Body of pancreas (tissue), 4 donors: Measurements from ENCODE around the gene TCF7L1. TPM values are rescaled to one million over a fixed set of nuclear protein-coding genes. Genes with fewer than 3 reads are reported as not detected.
A peak's percentile ranks its signal among the peaks of the same experiment; 100 is the strongest.

Experiments
- ATAC-seq: fragments of 150-250 bp; one replicate; pipeline ENCODE4 v1.9.1; 2016
- DNase-seq, 4 donors: peaks; one replicate each; pipeline ENCODE4 v3.0.0-alpha.2; 2019
- H3K27ac ChIP-seq, 4 donors: fragments of 200-600 bp; sonication (generic); 1 replicate in 3 of 4; 2 replicates in 1 of 4; pipeline versions ENCODE4 v1.5.1 to v1.6.1; 2016 to 2019; ENCODE audit warnings: mild to moderate bottlenecking in 1 of 4, mixed read lengths in 1 of 4, moderate library complexity in 1 of 4
- H3K27me3 ChIP-seq, 2 donors: fragments of 200-600 bp; sonication (generic); one replicate each; pipeline ENCODE4 v1.6.0; 2016; ENCODE audit warnings: mild to moderate bottlenecking in 1 of 2
- H3K36me3 ChIP-seq, 2 donors: fragments of 200-600 bp; sonication (generic); replicated peaks in 1 of 2; 2 replicates each; pipeline ENCODE4 v1.5.1; 2016; ENCODE audit warnings: low read depth in 2 of 2; ENCODE audit not compliant: insufficient read depth in 1 of 2
- H3K4me1 ChIP-seq: fragments of 200-600 bp; sonication (generic); one replicate; pipeline ENCODE4 v1.6.0; 2016
- H3K4me3 ChIP-seq, 2 donors: fragments of 200-600 bp; sonication (generic); 1 replicate in 1 of 2; 2 replicates in 1 of 2; pipeline ENCODE4 v1.5.1; 2016 to 2019
- H3K9me3 ChIP-seq, 3 donors: fragments of 200-600 bp; sonication (generic); 1 replicate in 2 of 3; 2 replicates in 1 of 3; pipeline ENCODE4 v1.5.1; 2016
- POLR2A ChIP-seq, 3 donors: fragments of 450-650 bp; IDR thresholded peaks; one replicate each; pipeline ENCODE4 v1.6.1; 2016; ENCODE audit warnings: antibody characterized with exemption in 3 of 3, mild to moderate bottlenecking in 2 of 3
- WGBS, 2 donors: methylation state at CpG; one replicate each; pipeline ENCODE4 v1.1.5; 2017; 5-methylcytosine and 5-hydroxymethylcytosine counted together
- intact Hi-C: fragments of 100-400 bp; cut with DNase I; formaldehyde crosslinking; loops from one replicate; pipeline ENCODE4 v1.15.1; 2023
- total RNA-seq, 2 donors: library from RNA; depleted of rRNA; stranded (reverse); fragments of >200 nt; gene quantifications; one replicate each; pipeline ENCODE4 v1.1.0, GENCODE V29; 2016
- TF ChIP-seq, protein P1 (sequence below), 7 experiments: fragments of 450-650 bp in 4 of 7; fragments of 200-600 bp in 3 of 7; sonication (generic) in 3 of 7; IDR thresholded peaks; one replicate each; pipeline ENCODE4 v1.5.1; 2016 to 2019; ENCODE audit warnings: antibody characterized with exemption in 7 of 7

TCF7L1 gene
- total RNA-seq, 2 donors from 2014 or later, result 2.1 to 4.3 TPM

DNA sequence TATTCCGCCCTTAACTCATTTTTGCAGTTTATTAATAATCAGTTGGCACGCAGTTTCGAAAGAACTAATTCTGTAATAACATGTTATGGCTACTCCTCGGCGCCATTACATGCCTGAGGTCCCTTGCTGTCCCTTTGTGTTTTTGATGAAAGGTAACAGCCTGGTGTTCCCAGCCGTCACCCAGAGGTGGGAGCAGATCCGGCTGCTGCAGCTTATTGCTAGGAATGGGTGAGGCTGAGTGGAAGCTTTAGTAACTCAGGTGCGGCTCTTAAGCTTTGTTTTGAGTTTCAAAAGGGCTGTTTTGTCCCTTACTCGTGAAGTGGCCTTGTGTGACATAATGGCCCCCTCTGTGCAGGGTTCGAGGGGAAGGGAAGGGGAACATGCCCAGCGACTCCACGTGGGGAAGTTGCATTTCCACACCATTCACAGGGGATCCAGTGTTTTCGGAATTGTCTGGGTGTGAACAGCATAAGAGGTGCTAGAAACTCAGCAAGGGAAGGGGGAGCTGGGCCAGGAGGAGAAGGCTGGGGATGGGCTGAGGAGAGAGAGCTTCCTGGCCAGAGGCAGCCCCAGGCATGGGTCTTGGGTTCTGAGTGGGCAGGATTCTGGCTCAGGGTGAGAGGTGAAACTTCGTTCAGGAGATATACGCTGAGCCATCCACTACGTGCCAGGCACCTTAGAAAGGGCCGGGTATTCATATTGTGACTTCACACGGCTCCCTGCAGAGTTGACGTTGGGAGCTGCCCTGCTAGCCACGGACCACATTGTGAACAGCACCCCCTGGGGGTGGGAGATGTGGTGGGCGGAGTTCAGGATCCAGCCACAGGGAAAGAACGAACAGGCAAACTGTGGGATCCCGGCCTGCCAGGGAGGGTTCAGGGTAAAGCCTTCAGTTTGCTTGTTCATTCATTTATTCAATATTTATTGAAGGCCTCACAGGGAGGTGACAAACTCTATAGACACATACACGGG is 110.2 kb downstream of the TCF7L1 start:
- Histone ChIP-seq H3K9me3 (no peaks in the 10 kb centered on the region), H3K4me3 (no peak overlapping the region), H3K27ac (no peak overlapping the region), H3K36me3 (no peaks in the 10 kb centered on the region), H3K27me3 (no peaks in the 10 kb centered on the region), H3K4me1 (peaks cover 4% of the 10 kb centered on the region)
- DNase-seq (peak; percentile 55 to 81 (median 74)), ATAC-seq (peak; percentile 89)
- intact Hi-C loops, result no loop called here
- TF ChIP-seq, protein P1, sequence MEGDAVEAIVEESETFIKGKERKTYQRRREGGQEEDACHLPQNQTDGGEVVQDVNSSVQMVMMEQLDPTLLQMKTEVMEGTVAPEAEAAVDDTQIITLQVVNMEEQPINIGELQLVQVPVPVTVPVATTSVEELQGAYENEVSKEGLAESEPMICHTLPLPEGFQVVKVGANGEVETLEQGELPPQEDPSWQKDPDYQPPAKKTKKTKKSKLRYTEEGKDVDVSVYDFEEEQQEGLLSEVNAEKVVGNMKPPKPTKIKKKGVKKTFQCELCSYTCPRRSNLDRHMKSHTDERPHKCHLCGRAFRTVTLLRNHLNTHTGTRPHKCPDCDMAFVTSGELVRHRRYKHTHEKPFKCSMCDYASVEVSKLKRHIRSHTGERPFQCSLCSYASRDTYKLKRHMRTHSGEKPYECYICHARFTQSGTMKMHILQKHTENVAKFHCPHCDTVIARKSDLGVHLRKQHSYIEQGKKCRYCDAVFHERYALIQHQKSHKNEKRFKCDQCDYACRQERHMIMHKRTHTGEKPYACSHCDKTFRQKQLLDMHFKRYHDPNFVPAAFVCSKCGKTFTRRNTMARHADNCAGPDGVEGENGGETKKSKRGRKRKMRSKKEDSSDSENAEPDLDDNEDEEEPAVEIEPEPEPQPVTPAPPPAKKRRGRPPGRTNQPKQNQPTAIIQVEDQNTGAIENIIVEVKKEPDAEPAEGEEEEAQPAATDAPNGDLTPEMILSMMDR (IDR thresholded peaks at IDR 0.05), result peak; percentile 46 to 84 (median 64)
- TF ChIP-seq POLR2A (IDR thresholded peaks at IDR 0.05), result no peak
- WGBS, 2 donors, result 55 to 58% methylated on average over 24 of the region's 24 CpGs

DNA sequence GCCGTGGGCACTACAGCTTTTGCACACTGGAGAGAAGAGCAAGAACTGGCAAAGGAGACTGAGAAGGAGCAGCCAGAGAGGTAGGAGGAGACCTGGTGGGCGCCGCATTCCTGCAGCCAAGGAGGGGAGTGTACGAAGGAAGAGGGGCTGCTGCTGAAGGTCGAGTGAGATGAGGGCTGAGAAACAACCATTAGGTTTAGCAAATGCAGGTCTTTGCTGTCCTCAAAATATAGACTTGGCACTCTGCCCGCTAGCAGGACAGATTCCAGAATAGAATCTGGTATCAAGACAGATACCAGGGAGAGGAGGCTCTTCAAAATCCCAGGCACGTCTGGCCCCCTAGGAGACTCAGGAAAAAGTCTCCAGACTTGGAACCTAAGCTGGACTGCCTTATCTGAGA is 111.6 kb downstream of the TCF7L1 start:
- WGBS, 2 donors, result 69 to 74% methylated on average over 7 of the region's 7 CpGs
- no peaks in the 10 kb centered on the region for H3K9me3 ChIP-seq
- ATAC-seq, result no peak

DNA sequence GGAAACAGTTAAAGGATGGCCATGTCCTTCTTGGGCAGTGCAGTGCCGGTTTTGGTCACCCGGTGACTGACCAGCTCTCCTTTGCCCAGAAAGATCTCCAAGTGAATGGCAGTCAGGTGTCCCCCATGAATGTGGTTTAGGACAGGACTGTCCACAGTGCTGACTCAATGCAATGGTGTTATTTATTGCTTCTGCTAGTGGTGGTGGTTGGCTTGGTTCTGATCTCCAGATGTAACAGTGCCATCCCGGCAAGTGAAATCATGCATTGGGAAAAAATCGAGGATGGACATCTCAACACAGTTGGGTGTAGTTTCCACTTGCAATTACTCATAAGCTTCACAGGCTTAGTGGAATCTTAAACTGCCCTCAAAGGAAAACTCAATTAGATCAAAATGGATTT is 112.7 kb downstream of the TCF7L1 start:
- no peaks in the 10 kb centered on the region for H3K9me3 ChIP-seq
- TF ChIP-seq POLR2A (IDR thresholded peaks at IDR 0.05), result no peak
- TF ChIP-seq, protein P1 (IDR thresholded peaks at IDR 0.05), result no peak
- 89 to 97% methylated on average over 3 to 4 of the region's 4 CpGs for WGBS, 2 donors
- H3K27ac ChIP-seq, result no peak overlapping the region
- no peaks in the 10 kb centered on the region for H3K27me3 ChIP-seq
- DNase-seq, result no peak
- H3K36me3 ChIP-seq, result no peaks in the 10 kb centered on the region
- no peak overlapping the region for H3K4me3 ChIP-seq
- no peak for ATAC-seq
- intact Hi-C loops, result no loop called here
- peaks cover 29% of the 10 kb centered on the region for H3K4me1 ChIP-seq

More for the DNA sequence above, 111.6 kb downstream of the TCF7L1 start:
- DNase-seq, result no peak
- intact Hi-C loops, result no loop called here
- no peaks in the 10 kb centered on the region for H3K27me3 ChIP-seq
- H3K36me3 ChIP-seq, result no peaks in the 10 kb centered on the region
- peaks cover 18% of the 10 kb centered on the region for H3K4me1 ChIP-seq
- no peak overlapping the region for H3K4me3 ChIP-seq
- no peak for TF ChIP-seq POLR2A (IDR thresholded peaks at IDR 0.05)
- TF ChIP-seq, protein P1 (IDR thresholded peaks at IDR 0.05), result no peak
- H3K27ac ChIP-seq, result no peak overlapping the region

DNA sequence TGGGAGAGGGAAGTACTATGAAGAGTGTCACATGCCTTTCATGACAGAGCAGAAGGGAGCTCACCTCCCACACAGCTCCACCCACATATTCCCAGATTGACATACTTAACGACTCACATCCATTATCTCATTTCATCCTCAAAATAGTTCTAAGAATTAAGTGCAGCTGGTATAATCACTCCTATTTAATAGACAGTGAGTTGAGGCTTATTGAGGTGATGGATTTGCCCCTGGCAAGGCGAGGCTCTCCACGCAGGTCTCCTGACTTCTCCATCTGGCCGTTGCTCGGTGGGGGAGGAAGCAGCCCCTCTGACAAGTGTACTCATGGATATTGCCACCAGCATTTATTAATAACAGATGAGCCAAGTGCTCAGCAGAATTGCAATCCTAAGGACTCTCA is 113.2 kb downstream of the TCF7L1 start:
- Histone ChIP-seq H3K27ac (no peak overlapping the region), H3K27me3 (no peaks in the 10 kb centered on the region), H3K4me1 (peaks cover 33% of the 10 kb centered on the region), H3K36me3 (no peaks in the 10 kb centered on the region), H3K4me3 (no peak overlapping the region), H3K9me3 (no peaks in the 10 kb centered on the region)
- no peak for DNase-seq
- intact Hi-C loops, result no loop called here
- ATAC-seq, result no peak
- TF ChIP-seq, protein P1 (IDR thresholded peaks at IDR 0.05), result no peak
- TF ChIP-seq POLR2A (IDR thresholded peaks at IDR 0.05), result no peak
- WGBS, 2 donors, result 69 to 76% methylated on average over 5 of the region's 5 CpGs
